ENCODE measurements around the gene XPC.

Gene XPC

GRCh38 chr3:14141144-14141543, 37.3 kb downstream of the XPC start:
- TF ChIP-seq TCF12 (IDR thresholded peaks at IDR 0.05; ENCODE audit: low read depth) (no peak), TAF1 (IDR thresholded peaks at IDR 0.05; ENCODE audit: low read depth) (no peak), CEBPB (IDR thresholded peaks at IDR 0.05) (no peak), ZBTB7A (IDR thresholded peaks at IDR 0.05; ENCODE audit: low read depth) (no peak), TEAD4 (IDR thresholded peaks at IDR 0.05) (no peak), RAD21 (IDR thresholded peaks at IDR 0.05; ENCODE audit: low read depth) (no peak), EP300 (IDR thresholded peaks at IDR 0.05; ENCODE audit: borderline replicate concordance) (no peak)
- TF ChIP-seq, protein P1, sequence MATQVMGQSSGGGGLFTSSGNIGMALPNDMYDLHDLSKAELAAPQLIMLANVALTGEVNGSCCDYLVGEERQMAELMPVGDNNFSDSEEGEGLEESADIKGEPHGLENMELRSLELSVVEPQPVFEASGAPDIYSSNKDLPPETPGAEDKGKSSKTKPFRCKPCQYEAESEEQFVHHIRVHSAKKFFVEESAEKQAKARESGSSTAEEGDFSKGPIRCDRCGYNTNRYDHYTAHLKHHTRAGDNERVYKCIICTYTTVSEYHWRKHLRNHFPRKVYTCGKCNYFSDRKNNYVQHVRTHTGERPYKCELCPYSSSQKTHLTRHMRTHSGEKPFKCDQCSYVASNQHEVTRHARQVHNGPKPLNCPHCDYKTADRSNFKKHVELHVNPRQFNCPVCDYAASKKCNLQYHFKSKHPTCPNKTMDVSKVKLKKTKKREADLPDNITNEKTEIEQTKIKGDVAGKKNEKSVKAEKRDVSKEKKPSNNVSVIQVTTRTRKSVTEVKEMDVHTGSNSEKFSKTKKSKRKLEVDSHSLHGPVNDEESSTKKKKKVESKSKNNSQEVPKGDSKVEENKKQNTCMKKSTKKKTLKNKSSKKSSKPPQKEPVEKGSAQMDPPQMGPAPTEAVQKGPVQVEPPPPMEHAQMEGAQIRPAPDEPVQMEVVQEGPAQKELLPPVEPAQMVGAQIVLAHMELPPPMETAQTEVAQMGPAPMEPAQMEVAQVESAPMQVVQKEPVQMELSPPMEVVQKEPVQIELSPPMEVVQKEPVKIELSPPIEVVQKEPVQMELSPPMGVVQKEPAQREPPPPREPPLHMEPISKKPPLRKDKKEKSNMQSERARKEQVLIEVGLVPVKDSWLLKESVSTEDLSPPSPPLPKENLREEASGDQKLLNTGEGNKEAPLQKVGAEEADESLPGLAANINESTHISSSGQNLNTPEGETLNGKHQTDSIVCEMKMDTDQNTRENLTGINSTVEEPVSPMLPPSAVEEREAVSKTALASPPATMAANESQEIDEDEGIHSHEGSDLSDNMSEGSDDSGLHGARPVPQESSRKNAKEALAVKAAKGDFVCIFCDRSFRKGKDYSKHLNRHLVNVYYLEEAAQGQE (IDR thresholded peaks at IDR 0.05; ENCODE audit: low read depth) = no peak
- TF ChIP-seq, protein P2, sequence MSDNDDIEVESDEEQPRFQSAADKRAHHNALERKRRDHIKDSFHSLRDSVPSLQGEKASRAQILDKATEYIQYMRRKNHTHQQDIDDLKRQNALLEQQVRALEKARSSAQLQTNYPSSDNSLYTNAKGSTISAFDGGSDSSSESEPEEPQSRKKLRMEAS (IDR thresholded peaks at IDR 0.05) = no peak

DNA sequence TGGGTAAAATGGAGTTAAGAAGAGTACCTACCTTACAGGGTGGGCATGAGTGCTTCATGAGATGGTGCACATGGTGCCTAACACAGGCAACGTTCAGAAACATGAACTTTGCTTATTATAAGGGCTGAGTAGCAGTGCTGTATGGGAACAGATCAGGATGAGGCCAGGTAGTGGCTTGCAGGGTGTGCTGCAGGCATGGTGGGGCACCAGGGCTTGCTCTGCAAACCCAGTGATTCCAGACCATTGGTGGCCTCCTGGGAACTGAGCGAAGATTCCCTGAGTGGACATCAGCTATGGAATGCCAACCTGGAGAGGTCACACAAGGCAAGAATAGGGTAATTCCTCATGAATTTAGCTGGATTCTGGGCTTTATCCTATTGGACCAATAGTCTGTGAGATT, 37.7 kb downstream of the XPC start:
- no peak for TF ChIP-seq TAF1 (IDR thresholded peaks at IDR 0.05; ENCODE audit: low read depth)
- no peak for TF ChIP-seq ZBTB7A (IDR thresholded peaks at IDR 0.05; ENCODE audit: low read depth)
- no peak for TF ChIP-seq TEAD4 (IDR thresholded peaks at IDR 0.05)
- TF ChIP-seq TCF12 (IDR thresholded peaks at IDR 0.05; ENCODE audit: low read depth) = no peak
- no peak for TF ChIP-seq USF1 (IDR thresholded peaks at IDR 0.05)
- no peak for TF ChIP-seq EP300 (IDR thresholded peaks at IDR 0.05; ENCODE audit: borderline replicate concordance)
- no peak for TF ChIP-seq CEBPB (IDR thresholded peaks at IDR 0.05)
- TF ChIP-seq EGR1 (IDR thresholded peaks at IDR 0.05) = no peak
- TF ChIP-seq NFIC (IDR thresholded peaks at IDR 0.05) = no peak
- TF ChIP-seq CREB1 (IDR thresholded peaks at IDR 0.05; ENCODE audit: low read depth) = no peak
- TF ChIP-seq RAD21 (IDR thresholded peaks at IDR 0.05; ENCODE audit: low read depth) = no peak
- TF ChIP-seq, protein P2 (IDR thresholded peaks at IDR 0.05) = no peak
- no peak for TF ChIP-seq YY1 (IDR thresholded peaks at IDR 0.05; ENCODE audit: low read depth)
- TF ChIP-seq, protein P1 (IDR thresholded peaks at IDR 0.05; ENCODE audit: low read depth) = no peak
- TF ChIP-seq FOXM1 (IDR thresholded peaks at IDR 0.05; ENCODE audit: borderline replicate concordance, low read depth) = no peak

DNA sequence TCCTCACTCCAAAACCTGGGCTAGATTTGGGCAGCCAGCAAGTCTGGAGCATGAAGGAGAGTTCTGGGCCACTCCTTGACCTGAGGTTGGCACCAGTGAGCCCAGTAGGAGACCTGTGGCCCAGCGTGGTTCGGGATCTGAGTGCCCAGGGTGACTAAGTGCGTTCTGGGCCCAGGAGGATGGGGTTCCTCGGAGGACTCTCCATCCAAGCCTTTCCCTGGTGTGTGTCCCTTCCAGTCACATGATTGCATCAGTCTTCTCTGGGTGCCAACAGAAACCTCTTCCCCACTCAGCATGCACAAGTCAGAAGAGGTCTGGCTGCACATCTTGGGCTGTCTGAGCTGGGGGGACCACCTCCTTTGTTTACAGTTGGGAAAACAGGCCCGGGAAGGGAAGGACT, 38.6 kb downstream of the XPC start:
- no peak for TF ChIP-seq CREB1 (IDR thresholded peaks at IDR 0.05; ENCODE audit: low read depth)

DNA sequence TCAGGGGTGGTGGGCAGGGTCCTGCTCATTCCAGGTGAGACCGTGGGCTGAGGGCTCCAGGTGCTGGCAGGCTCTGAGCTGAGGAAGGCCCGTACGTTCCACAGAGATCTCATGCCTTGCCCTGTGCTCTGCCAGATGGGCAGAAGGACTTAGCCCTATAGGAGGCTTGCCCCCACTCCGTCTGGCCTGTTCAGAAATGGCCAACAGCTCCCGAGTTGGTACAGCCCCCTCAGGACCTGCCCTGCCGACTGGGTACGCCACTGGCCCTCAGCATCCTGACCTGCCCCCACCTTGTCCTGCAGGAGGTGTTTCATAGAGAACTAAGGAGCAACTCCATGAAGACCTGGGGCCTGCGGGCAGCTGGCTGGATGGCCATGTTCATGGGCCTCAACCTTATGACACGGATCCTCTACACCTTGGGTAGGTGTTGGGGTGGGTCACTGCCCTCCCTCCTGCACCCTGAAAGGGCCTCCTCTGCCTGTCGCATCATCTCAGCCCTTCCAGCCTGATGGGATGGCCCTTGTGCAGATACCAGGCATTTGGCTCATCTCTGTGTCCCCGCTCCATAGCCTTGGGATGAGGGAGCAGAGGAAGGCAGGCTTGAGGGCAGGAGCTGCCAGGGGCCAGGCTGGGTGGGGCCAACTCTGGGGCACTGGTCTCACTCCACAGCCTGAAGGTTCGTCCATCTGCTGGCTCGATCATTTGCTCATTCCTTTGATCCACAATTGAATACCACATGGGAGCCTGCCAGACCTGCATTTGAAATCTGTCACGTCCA, 39.3 kb downstream of the XPC start:
- TF ChIP-seq ZBTB7A (IDR thresholded peaks at IDR 0.05; ENCODE audit: low read depth) (no peak), YY1 (IDR thresholded peaks at IDR 0.05; ENCODE audit: low read depth) (no peak), EGR1 (IDR thresholded peaks at IDR 0.05) (no peak), TCF12 (IDR thresholded peaks at IDR 0.05; ENCODE audit: low read depth) (no peak), RAD21 (IDR thresholded peaks at IDR 0.05; ENCODE audit: low read depth) (no peak), NFIC (IDR thresholded peaks at IDR 0.05) (no peak), TEAD4 (IDR thresholded peaks at IDR 0.05) (no peak), EP300 (IDR thresholded peaks at IDR 0.05; ENCODE audit: borderline replicate concordance) (no peak), CEBPB (IDR thresholded peaks at IDR 0.05) (no peak), USF1 (IDR thresholded peaks at IDR 0.05) (no peak), FOXM1 (IDR thresholded peaks at IDR 0.05; ENCODE audit: borderline replicate concordance, low read depth) (no peak), TAF1 (IDR thresholded peaks at IDR 0.05; ENCODE audit: low read depth) (no peak), CREB1 (IDR thresholded peaks at IDR 0.05; ENCODE audit: low read depth) (no peak)
- TF ChIP-seq, protein P1 (IDR thresholded peaks at IDR 0.05; ENCODE audit: low read depth) = no peak

Measured in Ishikawa (cell line).